Adrenal gland (tissue), 5 donors: ENCODE measurements around the gene MCCD1.

Experiments used
- CTCF ChIP-seq, 6 experiments: fragments of 450-650 bp in 4 of 6; fragments of 200-600 bp in 2 of 6; sonication (generic) in 1 of 6; IDR thresholded peaks; 1 replicate in 5 of 6; 2 replicates in 1 of 6; pipeline versions ENCODE4 v1.5.1 to v1.8.0; 2016 to 2021; ENCODE audit warnings: antibody characterized with exemption in 6 of 6, mild to moderate bottlenecking in 2 of 6, moderate library complexity in 1 of 6
- POLR2A ChIP-seq, 2 donors: fragments of 450-650 bp; IDR thresholded peaks; one replicate each; pipeline ENCODE4 v1.6.1; 2017; ENCODE audit warnings: antibody characterized with exemption in 2 of 2, mild to moderate bottlenecking in 2 of 2, moderate library complexity in 1 of 2
- donor health status: DM: no; HTN: no; CAD: no.

- no peak for TF ChIP-seq CTCF (IDR thresholded peaks at IDR 0.05)
- no peak for TF ChIP-seq POLR2A (IDR thresholded peaks at IDR 0.05)
Measured at GRCh38 chr6:31556307-31556706, 27.5 kb downstream of the MCCD1 start.
